ENCODE data around the gene CYTH1.

DNA sequence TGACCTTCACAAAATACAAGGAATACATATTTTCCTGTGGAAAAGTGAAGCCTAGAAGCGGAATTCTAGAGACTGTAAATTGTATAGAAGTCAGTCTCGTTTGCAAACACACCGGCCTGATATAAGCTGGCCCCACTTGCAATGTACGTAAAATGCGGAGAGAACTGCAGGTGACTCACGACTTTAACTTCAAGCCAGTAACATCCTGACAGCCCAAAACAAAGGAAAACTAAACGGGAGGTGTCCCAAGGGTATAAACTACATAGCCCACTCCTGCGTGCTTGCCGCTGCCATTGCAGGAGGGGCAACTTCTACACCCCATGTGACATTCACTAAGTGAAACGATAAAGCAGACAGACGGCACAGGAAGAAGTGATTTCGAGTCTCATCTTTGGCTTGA is 101.6 kb downstream of the CYTH1 start:
- TF ChIP-seq, protein P1, sequence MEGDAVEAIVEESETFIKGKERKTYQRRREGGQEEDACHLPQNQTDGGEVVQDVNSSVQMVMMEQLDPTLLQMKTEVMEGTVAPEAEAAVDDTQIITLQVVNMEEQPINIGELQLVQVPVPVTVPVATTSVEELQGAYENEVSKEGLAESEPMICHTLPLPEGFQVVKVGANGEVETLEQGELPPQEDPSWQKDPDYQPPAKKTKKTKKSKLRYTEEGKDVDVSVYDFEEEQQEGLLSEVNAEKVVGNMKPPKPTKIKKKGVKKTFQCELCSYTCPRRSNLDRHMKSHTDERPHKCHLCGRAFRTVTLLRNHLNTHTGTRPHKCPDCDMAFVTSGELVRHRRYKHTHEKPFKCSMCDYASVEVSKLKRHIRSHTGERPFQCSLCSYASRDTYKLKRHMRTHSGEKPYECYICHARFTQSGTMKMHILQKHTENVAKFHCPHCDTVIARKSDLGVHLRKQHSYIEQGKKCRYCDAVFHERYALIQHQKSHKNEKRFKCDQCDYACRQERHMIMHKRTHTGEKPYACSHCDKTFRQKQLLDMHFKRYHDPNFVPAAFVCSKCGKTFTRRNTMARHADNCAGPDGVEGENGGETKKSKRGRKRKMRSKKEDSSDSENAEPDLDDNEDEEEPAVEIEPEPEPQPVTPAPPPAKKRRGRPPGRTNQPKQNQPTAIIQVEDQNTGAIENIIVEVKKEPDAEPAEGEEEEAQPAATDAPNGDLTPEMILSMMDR (IDR thresholded peaks at IDR 0.05): no peak
- TF ChIP-seq EP300 (IDR thresholded peaks at IDR 0.05) (no peak), POLR2A (IDR thresholded peaks at IDR 0.05) (no peak), POLR2AphosphoS5 (IDR thresholded peaks at IDR 0.05) (no peak)

Measured in upper lobe of left lung (tissue), 4 donors.